ENCODE results near the gene MTX1. TPM values are rescaled to one million over a fixed set of nuclear protein-coding genes. Genes with fewer than 3 reads are reported as not detected.

MTX1 gene, protein sequence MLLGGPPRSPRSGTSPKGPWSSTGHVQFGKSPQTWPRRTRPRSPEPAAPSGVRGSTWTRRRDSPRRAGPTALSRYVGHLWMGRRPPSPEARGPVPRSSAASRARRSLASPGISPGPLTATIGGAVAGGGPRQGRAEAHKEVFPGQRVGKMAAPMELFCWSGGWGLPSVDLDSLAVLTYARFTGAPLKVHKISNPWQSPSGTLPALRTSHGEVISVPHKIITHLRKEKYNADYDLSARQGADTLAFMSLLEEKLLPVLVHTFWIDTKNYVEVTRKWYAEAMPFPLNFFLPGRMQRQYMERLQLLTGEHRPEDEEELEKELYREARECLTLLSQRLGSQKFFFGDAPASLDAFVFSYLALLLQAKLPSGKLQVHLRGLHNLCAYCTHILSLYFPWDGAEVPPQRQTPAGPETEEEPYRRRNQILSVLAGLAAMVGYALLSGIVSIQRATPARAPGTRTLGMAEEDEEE
- total RNA-seq: 25.9 and 49.2 TPM in 2 replicates

DNA sequence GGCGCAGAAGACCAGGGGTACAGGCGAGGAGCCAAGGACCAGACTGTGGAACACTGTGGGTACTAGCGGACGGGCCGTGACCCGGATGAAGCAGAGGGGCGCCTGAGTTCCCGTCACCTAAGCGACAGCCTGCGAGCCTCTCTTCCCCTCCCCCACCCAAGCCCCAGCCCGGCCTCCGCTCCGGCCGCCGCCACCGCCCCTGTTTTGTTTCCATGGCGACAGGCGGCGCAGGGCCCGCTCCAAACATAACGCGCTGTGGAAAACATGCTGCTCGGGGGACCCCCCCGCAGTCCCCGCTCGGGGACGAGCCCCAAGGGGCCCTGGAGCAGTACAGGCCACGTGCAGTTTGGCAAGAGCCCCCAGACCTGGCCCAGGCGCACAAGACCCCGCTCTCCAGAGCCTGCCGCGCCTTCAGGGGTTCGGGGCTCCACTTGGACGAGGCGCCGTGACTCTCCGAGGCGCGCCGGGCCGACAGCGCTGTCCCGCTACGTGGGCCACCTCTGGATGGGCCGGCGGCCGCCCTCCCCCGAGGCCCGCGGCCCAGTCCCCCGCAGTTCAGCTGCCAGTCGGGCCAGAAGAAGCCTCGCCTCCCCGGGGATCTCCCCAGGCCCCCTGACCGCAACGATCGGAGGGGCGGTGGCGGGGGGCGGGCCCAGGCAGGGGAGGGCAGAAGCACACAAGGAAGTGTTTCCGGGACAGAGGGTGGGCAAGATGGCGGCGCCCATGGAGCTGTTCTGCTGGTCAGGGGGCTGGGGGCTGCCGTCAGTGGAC, at the start of gene MTX1:
Gene MTX1 (plus strand): TSS at position 155 of the 771 bp plus-strand sequence. CDS start 110 bp downstream, at position 265.

DNA sequence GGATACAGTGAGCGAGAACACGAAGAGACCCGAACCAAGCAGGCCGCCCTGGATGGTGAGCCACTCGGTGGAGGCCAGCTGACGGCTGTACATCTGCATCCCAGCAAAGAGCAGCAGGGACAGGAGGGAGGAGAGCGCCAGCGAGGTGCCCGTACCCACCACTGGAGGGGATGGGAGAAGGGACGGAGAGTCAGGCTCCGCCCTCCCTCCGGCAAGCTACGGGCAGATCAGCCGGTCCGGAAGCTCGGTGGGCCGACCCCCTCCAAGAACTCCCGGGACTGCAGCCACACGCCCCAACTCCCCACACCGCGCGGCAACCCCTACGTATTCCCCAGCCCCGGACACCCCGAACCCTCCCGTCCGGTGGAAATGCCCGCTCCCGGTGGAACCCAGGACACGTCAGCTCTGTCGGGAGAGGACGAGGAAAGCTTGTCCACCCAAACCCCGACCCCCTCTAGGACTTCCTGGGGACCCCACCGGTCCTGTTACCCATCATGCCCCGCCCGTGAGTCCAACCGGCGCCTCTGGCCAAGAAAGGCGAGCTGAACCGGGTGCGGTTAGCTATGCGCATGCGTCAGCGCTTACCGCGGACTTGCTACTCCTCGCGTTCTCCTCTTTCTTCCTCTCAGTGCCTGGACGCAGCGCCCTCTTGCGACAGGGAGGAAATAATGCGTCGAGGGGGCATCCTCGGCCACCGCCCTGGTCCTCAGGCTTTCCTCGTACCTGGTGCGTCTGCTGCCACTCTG, 35.6 kb upstream of the MTX1 start, which contains the start of gene KRTCAP2:
Gene KRTCAP2 (minus strand): TSS at position 573 of the 746 bp plus-strand sequence. CDS start 80 bp downstream, at position 493.

DNA sequence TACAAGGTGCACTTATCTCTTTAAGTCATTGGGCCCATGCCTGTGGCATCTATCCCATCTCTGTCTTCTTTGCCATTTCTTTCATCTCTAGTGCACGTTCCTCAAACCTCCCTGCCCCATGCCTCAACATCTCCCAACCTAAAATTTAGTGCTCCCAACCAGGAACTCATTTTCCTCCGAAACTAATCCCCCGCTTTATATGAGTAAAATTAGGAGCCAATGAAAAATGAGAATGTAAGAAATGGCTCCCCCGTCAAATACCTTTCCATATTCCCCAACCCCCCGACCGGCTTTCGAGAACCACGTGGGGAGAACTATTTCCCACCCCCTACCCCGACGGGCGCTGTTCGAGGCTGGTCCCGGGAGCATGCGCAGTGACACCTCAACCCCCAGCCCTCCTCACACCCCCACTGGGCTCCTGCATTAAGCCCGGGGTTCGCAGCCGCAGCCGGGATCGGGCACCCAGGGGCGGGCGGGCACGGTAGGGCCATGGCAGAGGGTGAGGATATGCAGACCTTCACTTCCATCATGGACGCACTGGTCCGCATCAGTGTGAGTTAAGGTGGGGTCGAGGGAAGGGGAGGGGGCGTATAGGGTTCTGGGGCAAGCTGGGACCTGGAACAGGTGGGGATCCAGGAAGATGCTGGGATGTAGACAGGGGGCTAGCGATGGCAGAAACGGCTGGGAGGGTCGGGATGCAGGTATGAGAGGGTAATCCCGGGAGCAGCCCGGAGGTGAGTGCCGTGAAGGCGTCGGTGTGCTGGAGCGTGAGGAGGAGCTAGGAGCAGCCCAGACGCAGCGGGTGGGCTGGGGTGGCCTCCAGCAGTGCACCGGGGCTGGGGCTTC, 34.8 kb upstream of the MTX1 start, which contains the start of gene TRIM46:
Gene TRIM46 (plus strand): TSS at position 372 of the 846 bp plus-strand sequence. CDS start 118 bp downstream, at position 490.

DNA sequence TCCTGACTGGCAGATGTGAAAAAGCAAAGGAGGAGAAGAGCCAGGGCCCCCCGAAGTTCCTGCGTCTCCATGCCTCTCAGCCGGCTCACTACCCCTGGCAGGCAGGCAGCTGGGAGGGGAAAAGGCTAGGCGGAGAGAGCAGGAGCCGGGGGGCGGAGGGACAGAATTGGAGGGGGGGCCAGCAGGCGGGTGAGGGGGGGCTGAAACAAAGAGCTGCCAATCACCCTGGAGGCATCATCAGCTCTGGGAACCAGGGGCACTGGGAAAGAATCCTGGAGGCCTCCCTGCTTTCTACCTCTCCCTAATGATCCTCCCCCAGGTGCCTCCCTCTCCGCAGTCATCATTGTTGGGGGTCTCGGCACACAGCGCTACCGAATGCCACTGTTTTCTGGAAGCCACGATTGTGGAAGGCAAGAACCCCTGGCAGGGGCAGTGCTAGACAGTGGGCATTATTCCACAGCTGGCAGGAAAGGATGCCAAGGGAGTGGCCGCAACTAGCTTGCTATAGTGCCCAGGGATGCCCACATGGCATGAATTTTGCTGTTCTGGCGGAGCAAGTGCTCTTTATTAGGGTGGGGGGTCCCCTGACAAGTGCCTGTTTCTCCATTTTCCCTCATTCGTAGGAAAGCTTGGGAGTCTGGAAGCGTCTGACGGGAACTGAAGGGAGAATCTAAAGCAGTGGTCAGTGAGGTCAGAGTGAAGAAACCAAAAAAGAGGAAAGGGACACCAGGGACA, 522 bp upstream of the MTX1 start, which contains the start of gene THBS3:
Gene THBS3 (minus strand): TSS at position 92 of the 735 bp plus-strand sequence. CDS start 21 bp downstream, at position 71.

DNA sequence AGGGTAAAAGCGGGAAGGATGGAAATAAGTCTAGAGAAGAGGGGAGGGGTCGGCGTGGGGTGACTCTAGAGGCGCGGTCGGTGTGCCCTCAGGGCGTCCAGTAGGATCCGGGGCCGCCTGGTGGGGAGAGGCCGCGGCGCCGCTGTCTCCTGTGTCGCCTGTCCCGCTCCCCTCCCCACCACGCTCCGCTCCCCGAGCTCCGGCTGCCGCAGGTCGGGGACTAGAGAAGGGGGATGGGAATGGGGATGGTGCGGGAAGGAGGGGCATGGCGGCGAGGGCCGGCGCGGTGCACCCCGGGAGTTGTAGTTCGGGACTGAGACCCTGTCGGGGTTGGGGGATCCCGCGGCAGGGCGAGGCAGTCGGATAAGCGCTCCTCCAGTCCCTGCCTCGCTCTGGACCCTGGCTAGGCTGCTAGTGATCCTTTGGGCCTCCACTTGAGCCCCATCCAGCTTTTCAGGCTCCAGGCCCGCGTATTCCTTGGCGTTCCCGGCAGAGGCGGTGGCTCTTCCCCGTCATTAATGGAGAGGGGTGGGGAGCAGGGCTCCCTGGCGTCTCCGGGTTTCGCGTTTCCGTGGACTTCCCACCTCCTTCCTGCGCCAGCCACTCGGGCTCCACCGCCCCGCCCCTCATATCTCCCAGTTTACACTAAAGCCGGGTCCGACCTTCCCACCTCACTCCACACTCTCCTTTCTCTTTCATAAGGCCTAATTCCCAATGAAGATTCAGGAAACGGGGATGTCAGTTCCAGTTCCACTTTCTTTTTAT, 46.9 kb downstream of the MTX1 start, which contains the start of gene ENTREP3:
Gene ENTREP3 (minus strand): TSS at position 241 of the 765 bp plus-strand sequence. CDS start 606 bp downstream, outside the sequence.

DNA sequence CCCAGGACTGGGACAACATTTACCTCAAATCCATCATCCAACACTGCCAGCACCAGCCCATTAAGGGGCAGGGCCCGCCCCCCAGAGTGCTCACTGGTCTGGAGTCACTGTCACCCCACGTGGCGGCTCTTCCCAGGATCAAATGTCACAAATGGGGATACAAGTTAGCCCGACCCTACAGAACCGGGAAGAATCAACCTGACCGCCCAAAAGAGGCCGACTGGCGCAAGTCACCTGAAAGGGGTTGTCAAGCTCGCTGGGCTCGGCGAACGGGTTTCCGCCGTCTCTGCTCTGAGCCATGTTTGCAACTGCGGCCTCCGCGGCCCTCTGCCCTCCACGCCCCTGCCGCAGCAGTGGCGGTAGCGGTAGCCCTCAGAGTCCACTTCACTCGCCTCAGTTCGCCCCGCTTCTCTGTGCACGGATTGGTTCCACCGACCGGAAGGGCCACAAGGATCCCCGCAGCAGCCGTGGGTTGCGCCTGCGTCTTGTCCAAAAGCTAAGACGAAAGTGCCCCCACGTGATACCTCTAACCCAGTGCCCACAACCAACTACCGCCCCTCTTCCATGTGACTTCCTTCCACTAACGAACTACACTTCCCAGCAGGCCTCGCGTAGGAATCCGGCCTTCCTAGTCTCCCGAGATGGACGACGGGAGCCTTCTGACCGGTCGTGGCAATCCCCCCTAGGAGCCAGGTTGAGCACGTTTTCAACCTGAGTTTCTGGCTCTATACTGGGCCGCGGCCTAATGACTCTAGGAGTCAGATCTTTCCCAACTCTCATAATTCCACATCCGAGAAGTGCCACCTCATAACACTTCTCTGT, 53.6 kb downstream of the MTX1 start, which contains the start of gene SCAMP3:
Gene SCAMP3 (minus strand): TSS at position 509 of the 822 bp plus-strand sequence. CDS start 209 bp downstream, at position 300.

Other genes with a start within 250 kb of the MTX1 start
- 11.6 and 15.4 TPM in 2 replicates for gene PYGO2, start 246.9 kb upstream of the MTX1 start, total RNA-seq
- 216 and 401 TPM in 2 replicates for gene SHC1, start 237.9 kb upstream of the MTX1 start, total RNA-seq
- 27.0 and 58.1 TPM in 2 replicates for gene CKS1B, start 234.0 kb upstream of the MTX1 start, total RNA-seq
- 49.9 and 57.1 TPM in 2 replicates for gene FLAD1, start 225.4 kb upstream of the MTX1 start, total RNA-seq
- 1.00 TPM in 1 of 2 replicates, not detected in the other for gene LENEP, start 215.1 kb upstream of the MTX1 start, total RNA-seq
- gene ZBTB7B, start 205.9 kb upstream of the MTX1 start, total RNA-seq: 57.8 and 70.3 TPM in 2 replicates
- 0.34 and 0.36 TPM in 2 replicates for gene DCST2, start 174.9 kb upstream of the MTX1 start, total RNA-seq
- gene DCST1, start 174.9 kb upstream of the MTX1 start, total RNA-seq: not detected in 2 replicates
- gene ADAM15, start 157.4 kb upstream of the MTX1 start, total RNA-seq: 178 and 228 TPM in 2 replicates
- 5.5 and 8.8 TPM in 2 replicates for gene EFNA4, start 145.0 kb upstream of the MTX1 start, total RNA-seq
- 4.1 and 8.4 TPM in 2 replicates for gene EFNA3, start 129.9 kb upstream of the MTX1 start, total RNA-seq
- gene EFNA1, start 80.8 kb upstream of the MTX1 start, total RNA-seq: 17.4 and 73.1 TPM in 2 replicates
- gene SLC50A1, start 72.8 kb upstream of the MTX1 start, total RNA-seq: 46.0 and 177 TPM in 2 replicates
- 8.5 and 22.2 TPM in 2 replicates for gene DPM3, start 68.2 kb upstream of the MTX1 start, total RNA-seq
- 92.3 and 125 TPM in 2 replicates for gene KRTCAP2, start 35.4 kb upstream of the MTX1 start, total RNA-seq
- gene TRIM46, start 34.8 kb upstream of the MTX1 start, total RNA-seq: 0.34 and 1.3 TPM in 2 replicates
- gene THBS3, start 798 bp upstream of the MTX1 start, total RNA-seq: 11.3 and 19.6 TPM in 2 replicates
- gene ENTREP3, start 46.8 kb downstream of the MTX1 start, total RNA-seq: 4.4 and 9.6 TPM in 2 replicates
- gene SCAMP3, start 53.7 kb downstream of the MTX1 start, total RNA-seq: 38.3 and 47.0 TPM in 2 replicates
- gene CLK2, start 64.8 kb downstream of the MTX1 start, total RNA-seq: 19.5 and 28.3 TPM in 2 replicates
- 0.68 and 1.1 TPM in 2 replicates for gene HCN3, start 68.8 kb downstream of the MTX1 start, total RNA-seq
- gene PKLR, start 92.7 kb downstream of the MTX1 start, total RNA-seq: under 0.01 TPM in 1 of 2 replicates, not detected in the other
- gene FDPS, start 100.2 kb downstream of the MTX1 start, total RNA-seq: 134 and 144 TPM in 2 replicates
- gene RUSC1, start 112.2 kb downstream of the MTX1 start, total RNA-seq: 20.6 and 20.8 TPM in 2 replicates

Measured in nasal cavity respiratory epithelium epithelial cell of viscerocranial mucosa (primary cell).